HG03457 (cell line): ENCODE measurements around the gene TMED5.
"Not testable (repeated sequence)": the region's sequence is repeated elsewhere in the genome, so short reads cannot be mapped to it uniquely, and the experiment has no call there.

ENCODE experiments used
- ATAC-seq: cut with Tn5 transposase; IDR thresholded peaks from one replicate; pipeline ENCODE4 v1.9.1; 2021; ENCODE audit warnings: moderate number of reproducible peaks; ENCODE audit not compliant: unreplicated experiment

The TMED5 gene

GRCh38 chr1:93172778-93173177 lies 7.4 kb downstream of the TMED5 start:
- ATAC-seq: no peak

GRCh38 chr1:93171549-93172034 lies 8.6 kb downstream of the TMED5 start:
- no peak for ATAC-seq

GRCh38 chr1:93170141-93170678 lies 10.0 kb downstream of the TMED5 start:
- not testable (repeated sequence) for ATAC-seq

- ATAC-seq: no peak
Measured at GRCh38 chr1:93167006-93167405, 13.2 kb downstream of the TMED5 start.

- ATAC-seq: not testable (repeated sequence)
Measured at GRCh38 chr1:93165895-93166294, 14.3 kb downstream of the TMED5 start.

- no peak for ATAC-seq
Measured at GRCh38 chr1:93164816-93165215, 15.4 kb downstream of the TMED5 start.

- not testable (repeated sequence) for ATAC-seq
Measured at GRCh38 chr1:93163314-93163713, 16.9 kb downstream of the TMED5 start.

- ATAC-seq: no peak
Measured at GRCh38 chr1:93159337-93159736, 20.9 kb downstream of the TMED5 start.

GRCh38 chr1:93155335-93155734 lies 24.9 kb downstream of the TMED5 start:
- ATAC-seq: no peak

GRCh38 chr1:93154898-93155297 lies 25.3 kb downstream of the TMED5 start:
- no peak for ATAC-seq

- ATAC-seq: no peak
Measured at GRCh38 chr1:93152835-93153234, 27.4 kb downstream of the TMED5 start.

- no peak for ATAC-seq
Measured at GRCh38 chr1:93151474-93151873, 28.7 kb downstream of the TMED5 start.

GRCh38 chr1:93150729-93151128 lies 29.5 kb downstream of the TMED5 start:
- no peak for ATAC-seq

- no peak for ATAC-seq
Measured at GRCh38 chr1:93148001-93148400, 32.2 kb downstream of the TMED5 start.

GRCh38 chr1:93143769-93144168 lies 36.4 kb downstream of the TMED5 start:
- no peak for ATAC-seq

GRCh38 chr1:93143136-93143535 lies 37.1 kb downstream of the TMED5 start:
- ATAC-seq: no peak

GRCh38 chr1:93142161-93142560 lies 38.1 kb downstream of the TMED5 start:
- no peak for ATAC-seq

- ATAC-seq: no peak
Measured at GRCh38 chr1:93140106-93140505, 40.1 kb downstream of the TMED5 start.

GRCh38 chr1:93137604-93138292 lies 42.5 kb downstream of the TMED5 start:
- no peak for ATAC-seq

GRCh38 chr1:93136445-93136844 lies 43.8 kb downstream of the TMED5 start:
- ATAC-seq: no peak

- ATAC-seq: no peak
Measured at GRCh38 chr1:93132638-93133037, 47.6 kb downstream of the TMED5 start.

GRCh38 chr1:93129507-93130099 lies 50.6 kb downstream of the TMED5 start:
- ATAC-seq: no peak
